ENCODE measurements around the gene UBE2J2.

DNA sequence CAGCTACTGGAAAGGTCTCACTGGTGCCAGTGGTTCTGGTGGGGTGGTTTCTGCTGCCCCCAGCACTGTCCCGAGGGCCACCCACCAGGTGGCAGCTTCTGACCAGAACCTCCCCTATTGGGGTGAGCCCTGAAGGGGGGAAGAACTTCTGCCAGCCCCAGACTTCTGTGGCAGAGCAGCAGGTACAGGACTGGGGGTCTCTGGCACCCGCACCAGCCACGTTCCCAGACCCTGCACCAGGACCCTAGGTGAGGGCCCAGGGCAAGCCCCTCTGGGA lies 36.4 kb upstream of the UBE2J2 start:
- no peak for TF ChIP-seq CTCF (IDR thresholded peaks at IDR 0.05; ENCODE audit: low read depth, low read length)
- TF ChIP-seq EZH2phosphoT487 (IDR thresholded peaks at IDR 0.05; ENCODE audit: low read depth): no peak

Data from OCI-LY3 (cell line).